Measurements from ENCODE around the gene FES.

DNA sequence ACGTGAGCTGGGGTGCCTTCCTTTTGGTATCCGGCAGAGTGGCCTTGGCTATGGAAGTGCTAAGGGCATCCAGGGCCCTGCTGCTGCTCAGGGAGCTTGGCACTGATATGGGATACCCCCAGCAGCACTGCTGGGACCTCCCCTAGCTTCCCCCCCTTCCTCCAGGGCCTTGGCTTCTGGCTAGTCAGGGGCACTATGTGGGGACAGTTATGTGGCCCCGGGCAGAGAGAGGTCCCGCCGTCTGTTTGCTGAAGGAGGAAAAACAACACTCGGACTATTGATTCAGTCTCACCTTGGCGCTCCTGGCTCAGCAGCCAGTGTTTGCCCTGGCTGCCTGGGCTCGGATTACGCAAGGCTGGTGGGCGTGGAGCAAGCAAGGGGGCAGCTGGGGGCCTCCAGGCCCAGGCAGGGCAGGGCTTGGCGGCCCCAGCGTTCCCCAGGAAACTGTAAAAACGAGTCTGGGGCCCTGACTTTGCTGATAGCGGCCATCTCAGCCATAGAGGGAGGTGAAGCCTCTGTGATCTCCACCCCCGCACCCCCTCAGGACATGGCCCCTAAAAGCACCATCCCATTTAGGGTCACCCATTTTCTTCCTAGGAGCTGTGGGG, 10.2 kb upstream of the FES start:
- TF ChIP-seq POLR2A (IDR thresholded peaks at IDR 0.05), result no peak
- TF ChIP-seq, protein P1, sequence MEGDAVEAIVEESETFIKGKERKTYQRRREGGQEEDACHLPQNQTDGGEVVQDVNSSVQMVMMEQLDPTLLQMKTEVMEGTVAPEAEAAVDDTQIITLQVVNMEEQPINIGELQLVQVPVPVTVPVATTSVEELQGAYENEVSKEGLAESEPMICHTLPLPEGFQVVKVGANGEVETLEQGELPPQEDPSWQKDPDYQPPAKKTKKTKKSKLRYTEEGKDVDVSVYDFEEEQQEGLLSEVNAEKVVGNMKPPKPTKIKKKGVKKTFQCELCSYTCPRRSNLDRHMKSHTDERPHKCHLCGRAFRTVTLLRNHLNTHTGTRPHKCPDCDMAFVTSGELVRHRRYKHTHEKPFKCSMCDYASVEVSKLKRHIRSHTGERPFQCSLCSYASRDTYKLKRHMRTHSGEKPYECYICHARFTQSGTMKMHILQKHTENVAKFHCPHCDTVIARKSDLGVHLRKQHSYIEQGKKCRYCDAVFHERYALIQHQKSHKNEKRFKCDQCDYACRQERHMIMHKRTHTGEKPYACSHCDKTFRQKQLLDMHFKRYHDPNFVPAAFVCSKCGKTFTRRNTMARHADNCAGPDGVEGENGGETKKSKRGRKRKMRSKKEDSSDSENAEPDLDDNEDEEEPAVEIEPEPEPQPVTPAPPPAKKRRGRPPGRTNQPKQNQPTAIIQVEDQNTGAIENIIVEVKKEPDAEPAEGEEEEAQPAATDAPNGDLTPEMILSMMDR (IDR thresholded peaks at IDR 0.05 in 4 of 5, conservative IDR thresholded peaks at IDR 0.05 in 1 of 5), result no peak

All from gastrocnemius medialis (tissue), 4 donors.